Breast epithelium (tissue), 4 donors: ENCODE results near the gene NAV1. TPM values are rescaled to one million over a fixed set of nuclear protein-coding genes. Genes with fewer than 3 reads are reported as not detected.

Source experiments
- DNase-seq, 2 donors: peaks; one replicate each; pipeline ENCODE4 v3.0.0-alpha.2; 2019; ENCODE audit warnings: low spot score in 2 of 2
- H3K27ac ChIP-seq, 2 donors: fragments of 200-600 bp; sonication (generic) in 1 of 2; one replicate each; pipeline ENCODE4 v1.5.1; 2016 to 2019; ENCODE audit warnings: mild to moderate bottlenecking in 1 of 2
- H3K27me3 ChIP-seq, 2 donors: fragments of 200-600 bp; sonication (generic) in 1 of 2; one replicate each; pipeline versions ENCODE4 v1.5.1 to v1.6.0; 2017 to 2019; ENCODE audit warnings: control low read depth in 1 of 2, mild to moderate bottlenecking in 1 of 2
- H3K36me3 ChIP-seq: fragments of 200-600 bp; one replicate; pipeline ENCODE4 v1.5.1; 2019
- H3K4me1 ChIP-seq, 2 donors: fragments of 200-600 bp; sonication (generic); one replicate each; pipeline ENCODE4 v1.5.1; 2016 to 2019; ENCODE audit warnings: control low read depth in 1 of 2
- H3K4me3 ChIP-seq, 3 donors: fragments of 200-600 bp; sonication (generic); 1 replicate in 2 of 3; 2 replicates in 1 of 3; pipeline ENCODE4 v1.5.1; 2016 to 2019; ENCODE audit warnings: mild to moderate bottlenecking in 3 of 3, moderate library complexity in 2 of 3
- H3K9me3 ChIP-seq, 2 donors: fragments of 200-600 bp; sonication (generic) in 1 of 2; one replicate each; pipeline ENCODE4 v1.5.1; 2016 to 2019; ENCODE audit warnings: control low read depth in 1 of 2
- CTCF ChIP-seq, 3 donors: fragments of 450-650 bp; IDR thresholded peaks; one replicate each; pipeline ENCODE4 v1.5.1; 2016 to 2017; ENCODE audit warnings: antibody characterized with exemption in 3 of 3, mild to moderate bottlenecking in 3 of 3, moderate library complexity in 3 of 3
- POLR2A ChIP-seq: fragments of 450-650 bp; IDR thresholded peaks from one replicate; pipeline ENCODE4 v1.6.1; 2016; ENCODE audit warnings: antibody characterized with exemption, mild to moderate bottlenecking, moderate library complexity
- POLR2AphosphoS5 ChIP-seq, 3 donors: sonication (generic); formaldehyde crosslinking; IDR thresholded peaks; one replicate each; pipeline ENCODE4 v1.6.1; 2017; ENCODE audit warnings: antibody characterized with exemption in 3 of 3
- intact Hi-C: fragments of 100-400 bp; cut with DNase I; formaldehyde crosslinking; loops from one replicate; pipeline ENCODE4 v1.15.1; 2023; ENCODE audit warnings: low total_unique reads
- total RNA-seq, 3 donors: library from RNA; depleted of rRNA; stranded (reverse); fragments of >200 nt; gene quantifications; one replicate each; pipeline ENCODE4 v1.1.0, GENCODE V29; 2016

The NAV1 gene
- total RNA-seq, 3 donors from 2014 or later, result 11.3 to 31.5 (median 22.7) TPM

GRCh38 chr1:201562659-201563405 lies 23.9 kb downstream of the NAV1 start:
- H3K4me3 ChIP-seq, result peak overlapping the region in 1 of 3 donors; percentile 15
- TF ChIP-seq POLR2A (no peak), POLR2AphosphoS5 (IDR thresholded peaks at IDR 0.05) (no peak), CTCF (IDR thresholded peaks at IDR 0.05) (no peak)
- DNase-seq, result no peak
- no peaks in the 10 kb centered on the region for H3K36me3 ChIP-seq
- peak overlapping the region; percentile 11 to 74 for H3K27ac ChIP-seq
- peaks cover 0 to 8% of the 10 kb centered on the region in 2 donors for H3K4me1 ChIP-seq
- H3K9me3 ChIP-seq, result no peaks in the 10 kb centered on the region
- H3K27me3 ChIP-seq, result no peaks in the 10 kb centered on the region
- intact Hi-C loops, result loop anchor here (5.0 kb wide), 1 partner anchor 139 kb away; no protein-coding TSS in a partner anchor

- peaks cover 0 to 8% of the 10 kb centered on the region in 2 donors for H3K4me1 ChIP-seq
Observed at GRCh38 chr1:201563406-201563780, 24.5 kb downstream of the NAV1 start.

GRCh38 chr1:201563941-201564340 lies 25.0 kb downstream of the NAV1 start:
- H3K27me3 ChIP-seq, result no peaks in the 10 kb centered on the region
- H3K9me3 ChIP-seq, result no peaks in the 10 kb centered on the region
- TF ChIP-seq POLR2AphosphoS5 (IDR thresholded peaks at IDR 0.05), result no peak
- no peak for TF ChIP-seq POLR2A
- TF ChIP-seq CTCF (IDR thresholded peaks at IDR 0.05), result no peak
- H3K4me1 ChIP-seq, result peaks cover 0 to 8% of the 10 kb centered on the region in 2 donors
- no peak for DNase-seq
- intact Hi-C loops, result loop anchor here (5.0 kb wide), 1 partner anchor 138 kb away; no protein-coding TSS in a partner anchor
- H3K36me3 ChIP-seq, result no peaks in the 10 kb centered on the region
- H3K27ac ChIP-seq, result peak overlapping the region in 1 of 2 donors; percentile 12
- no peak overlapping the region for H3K4me3 ChIP-seq

More at GRCh38 chr1:201563406-201563780, 24.5 kb downstream of the NAV1 start:
- DNase-seq, result no peak
- Histone ChIP-seq H3K4me3 (peak overlapping the region in 1 of 3 donors; percentile 15), H3K36me3 (no peaks in the 10 kb centered on the region), H3K27ac (peak overlapping the region in 1 of 2 donors; percentile 74), H3K9me3 (no peaks in the 10 kb centered on the region), H3K27me3 (no peaks in the 10 kb centered on the region)
- TF ChIP-seq POLR2AphosphoS5 (IDR thresholded peaks at IDR 0.05) (no peak), CTCF (IDR thresholded peaks at IDR 0.05) (no peak), POLR2A (no peak)
- intact Hi-C loops, result loop anchor here (5.0 kb wide), 1 partner anchor 139 kb away; no protein-coding TSS in a partner anchor

- Histone ChIP-seq H3K27me3 (no peaks in the 10 kb centered on the region), H3K4me1 (peaks cover 0 to 8% of the 10 kb centered on the region in 2 donors), H3K36me3 (no peaks in the 10 kb centered on the region), H3K27ac (peak overlapping the region; percentile 7 to 38), H3K9me3 (no peaks in the 10 kb centered on the region), H3K4me3 (no peak overlapping the region)
- intact Hi-C loops, result no loop called here
- TF ChIP-seq CTCF (IDR thresholded peaks at IDR 0.05), result no peak
- no peak for TF ChIP-seq POLR2A
- no peak for TF ChIP-seq POLR2AphosphoS5 (IDR thresholded peaks at IDR 0.05)
- peak in 1 of 2 donors; percentile 74 for DNase-seq
Observed at GRCh38 chr1:201565024-201565730, 26.2 kb downstream of the NAV1 start.
